GM12891 (cell line): ENCODE results near the gene NANOS2.

Experiments
- PAX5 ChIP-seq: IDR thresholded peaks from 2 replicates; pipeline ENCODE4 v1.6.1; 2011; ENCODE audit warnings: low read length, moderate library complexity, mild to moderate bottlenecking; ENCODE audit not compliant: insufficient read depth, severe bottlenecking
- POLR2A ChIP-seq: IDR thresholded peaks from 2 replicates; pipeline ENCODE4 v1.6.1; 2011; ENCODE audit warnings: low read depth, low read length, control low read depth
- POLR2AphosphoS5 ChIP-seq: IDR thresholded peaks from 2 replicates; pipeline ENCODE4 v1.6.1; 2011; ENCODE audit warnings: low read depth, low read length, control low read depth
- SPI1 ChIP-seq: IDR thresholded peaks from 2 replicates; pipeline ENCODE4 v1.6.1; 2011; ENCODE audit warnings: low read depth, low read length, control low read depth
- TAF1 ChIP-seq: IDR thresholded peaks from 2 replicates; pipeline ENCODE4 v1.6.1; 2011; ENCODE audit warnings: low read depth, low read length, control low read depth

DNA sequence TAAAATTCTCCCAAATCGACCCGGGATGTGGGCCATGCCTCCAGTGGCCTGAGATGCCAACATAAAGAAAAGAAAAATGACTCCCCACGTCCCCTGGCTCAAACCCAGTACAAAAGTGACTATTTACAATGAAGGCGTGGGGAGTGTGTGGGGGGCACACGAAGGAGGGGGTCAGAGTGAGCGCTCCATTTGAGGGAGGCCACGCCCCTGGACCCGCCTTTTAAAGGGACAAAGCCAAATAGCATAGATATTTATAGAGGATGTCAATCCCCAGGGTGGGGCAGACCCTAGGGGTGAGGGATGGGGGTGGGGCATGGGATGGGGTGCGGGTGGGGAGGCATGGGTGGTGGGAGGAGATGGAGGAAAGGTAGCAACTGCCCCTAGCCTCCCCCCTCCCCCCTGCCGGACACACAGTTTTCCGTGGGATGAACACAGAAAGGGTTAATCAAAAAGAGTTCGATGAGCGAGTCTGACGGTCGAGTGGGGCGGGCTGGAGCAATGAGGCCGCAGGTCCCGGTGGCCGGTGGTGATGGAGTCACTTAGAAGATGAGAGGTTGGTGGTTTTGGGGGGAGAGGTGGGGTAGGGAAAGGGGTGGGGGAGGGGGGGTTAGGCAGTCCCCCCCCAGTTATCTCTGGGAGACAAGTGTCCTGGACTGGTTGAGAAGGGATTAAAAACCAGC, 20.1 kb upstream of the NANOS2 start:
- TF ChIP-seq TAF1: no peak
- TF ChIP-seq POLR2A: no peak
- no peak for TF ChIP-seq POLR2AphosphoS5
- no peak for TF ChIP-seq PAX5
- no peak for TF ChIP-seq SPI1
